Inflammatory macrophage (primary cell): ENCODE measurements around the gene GIPR.
"Not testable (repeated sequence)": the region's sequence is repeated elsewhere in the genome, so short reads cannot be mapped to it uniquely, and the experiment has no call there.

Experiments used
- DNase-seq, 2 donors: peaks; one replicate each; pipeline ENCODE4 v3.0.0-alpha.2; 2020 to 2022
- total RNA-seq, 18 experiments: gene quantifications; one replicate each; lab custom pipeline; 2026; ENCODE audit warnings: mixed read lengths in 6 of 18, inconsistent platforms in 2 of 18; lab: John Stamatoyannopoulos, UW

GIPR gene, protein sequence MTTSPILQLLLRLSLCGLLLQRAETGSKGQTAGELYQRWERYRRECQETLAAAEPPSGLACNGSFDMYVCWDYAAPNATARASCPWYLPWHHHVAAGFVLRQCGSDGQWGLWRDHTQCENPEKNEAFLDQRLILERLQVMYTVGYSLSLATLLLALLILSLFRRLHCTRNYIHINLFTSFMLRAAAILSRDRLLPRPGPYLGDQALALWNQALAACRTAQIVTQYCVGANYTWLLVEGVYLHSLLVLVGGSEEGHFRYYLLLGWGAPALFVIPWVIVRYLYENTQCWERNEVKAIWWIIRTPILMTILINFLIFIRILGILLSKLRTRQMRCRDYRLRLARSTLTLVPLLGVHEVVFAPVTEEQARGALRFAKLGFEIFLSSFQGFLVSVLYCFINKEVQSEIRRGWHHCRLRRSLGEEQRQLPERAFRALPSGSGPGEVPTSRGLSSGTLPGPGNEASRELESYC
- total RNA-seq, result 0 to 0.57 (median 0.14) reads per million in 18 experiments

DNA sequence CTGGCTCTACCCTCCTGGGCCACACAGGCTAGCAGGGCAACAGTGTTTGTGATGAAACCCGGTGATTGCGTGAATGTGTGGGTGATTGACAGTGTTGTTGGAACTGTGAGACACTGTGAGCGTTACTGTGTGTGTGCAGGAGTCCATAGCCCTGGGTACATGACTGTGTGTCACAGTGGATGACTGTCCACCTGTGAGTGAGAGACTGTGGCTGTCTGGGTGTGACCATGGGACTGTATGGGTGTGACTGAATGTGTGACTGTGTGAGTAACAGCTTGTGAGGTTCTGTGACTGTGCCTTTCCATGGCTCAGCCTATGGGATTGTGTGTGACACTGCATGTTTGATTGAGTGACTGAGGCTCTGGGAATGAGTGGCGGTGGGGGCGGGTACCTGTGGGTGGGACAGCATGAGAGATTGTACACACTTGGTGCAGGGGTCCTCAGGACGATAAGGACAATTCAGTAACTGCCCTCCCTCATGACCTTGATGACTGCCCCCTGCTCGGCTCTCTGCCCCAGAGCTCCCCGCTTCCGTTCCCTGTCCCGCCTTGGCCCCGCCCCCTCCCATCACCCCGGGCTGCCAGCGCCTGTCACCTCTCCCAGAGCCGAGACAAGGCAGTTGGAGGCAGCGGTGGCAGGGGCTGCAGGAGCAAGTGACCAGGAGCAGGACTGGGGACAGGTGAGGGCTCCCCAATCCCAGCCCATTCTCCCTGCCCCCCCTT, at the start of gene GIPR:
Gene GIPR (plus strand): TSS at position 602 of the 722 bp plus-strand sequence. CDS start 1,300 bp downstream, outside the sequence.
- peak; percentile 78 to 85 for DNase-seq

DNA sequence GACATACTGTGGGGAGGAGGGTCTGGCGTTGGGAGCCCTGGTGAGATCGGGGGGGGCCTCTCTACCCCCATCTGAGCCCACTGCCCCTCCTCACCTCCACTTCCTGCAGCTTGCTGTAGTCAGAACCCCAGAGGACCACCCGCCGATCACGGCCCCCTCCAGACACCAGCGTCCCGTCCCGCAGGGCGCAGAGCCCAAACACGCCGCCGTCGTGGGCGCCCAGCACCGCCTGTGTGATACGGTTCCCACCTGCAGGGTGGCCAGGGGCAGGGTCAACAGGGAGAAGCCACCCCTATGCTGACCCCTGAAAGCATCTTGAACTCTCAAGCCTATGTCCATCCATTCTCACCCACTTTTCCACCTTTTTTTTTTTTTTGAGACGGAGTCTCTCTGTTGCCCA, 46.6 kb upstream of the GIPR start:
- no peak for DNase-seq

DNA sequence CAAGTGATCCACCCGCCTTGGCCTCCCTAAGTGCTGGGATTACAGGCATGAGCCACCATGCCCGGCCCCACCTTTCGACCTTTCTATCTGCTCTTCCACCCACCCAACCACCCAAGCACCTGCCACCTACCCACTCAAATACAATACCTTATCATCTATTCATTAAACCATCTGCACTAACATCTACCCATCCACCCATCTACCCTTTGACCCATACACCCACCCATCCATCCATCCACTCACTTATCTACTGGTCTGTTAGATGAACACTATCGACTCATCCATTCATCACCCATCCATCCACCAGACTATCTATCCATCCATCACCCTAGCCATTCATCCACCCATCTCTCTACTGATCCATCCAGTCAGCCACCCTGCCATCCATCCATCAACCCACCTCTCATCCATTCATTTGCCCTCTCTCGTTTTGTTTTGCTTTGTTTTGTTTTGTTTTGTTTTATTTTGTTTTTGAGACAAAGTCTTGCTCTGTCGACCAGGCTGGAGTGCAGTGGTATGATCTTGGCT, 46.0 kb upstream of the GIPR start:
- DNase-seq, result no peak

DNA sequence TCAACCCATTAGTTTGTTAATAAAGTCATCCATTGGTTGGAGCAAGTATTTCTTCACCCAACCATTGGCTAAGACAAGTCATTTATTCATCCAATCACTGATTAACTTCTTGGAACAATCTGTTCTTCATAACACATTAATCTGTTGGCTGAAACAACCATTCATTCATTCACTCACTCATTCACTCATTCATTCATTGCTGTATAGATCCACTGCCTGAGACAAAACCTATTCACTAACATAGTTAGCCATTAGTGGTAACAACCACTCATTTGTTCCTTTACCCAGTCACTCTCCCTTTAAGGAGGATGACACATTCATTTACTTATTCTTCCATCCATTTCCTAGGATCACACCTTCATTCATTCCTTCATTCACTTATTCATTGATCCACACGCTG, 44.0 kb upstream of the GIPR start:
- DNase-seq, result no peak

DNA sequence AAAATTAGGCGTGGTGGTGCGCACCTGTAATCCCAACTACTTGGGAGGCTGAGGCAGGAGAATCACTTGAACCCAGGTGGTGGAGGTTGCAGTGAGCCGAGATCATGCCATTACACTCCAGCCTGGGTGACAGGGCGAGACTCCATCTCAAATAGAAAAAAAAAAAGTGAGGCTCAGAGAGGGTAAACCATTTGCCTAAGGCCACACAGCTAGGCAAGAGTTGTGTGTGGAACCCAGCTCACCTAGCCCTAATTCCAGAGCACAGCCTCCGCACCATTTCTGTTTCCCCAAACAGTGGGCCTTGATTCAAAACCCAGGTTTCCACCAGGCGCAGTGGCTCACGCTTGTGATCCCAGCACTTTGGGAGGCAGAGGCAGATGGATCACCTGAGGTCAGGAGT, 39.8 kb upstream of the GIPR start:
- DNase-seq, result not testable (repeated sequence)

DNA sequence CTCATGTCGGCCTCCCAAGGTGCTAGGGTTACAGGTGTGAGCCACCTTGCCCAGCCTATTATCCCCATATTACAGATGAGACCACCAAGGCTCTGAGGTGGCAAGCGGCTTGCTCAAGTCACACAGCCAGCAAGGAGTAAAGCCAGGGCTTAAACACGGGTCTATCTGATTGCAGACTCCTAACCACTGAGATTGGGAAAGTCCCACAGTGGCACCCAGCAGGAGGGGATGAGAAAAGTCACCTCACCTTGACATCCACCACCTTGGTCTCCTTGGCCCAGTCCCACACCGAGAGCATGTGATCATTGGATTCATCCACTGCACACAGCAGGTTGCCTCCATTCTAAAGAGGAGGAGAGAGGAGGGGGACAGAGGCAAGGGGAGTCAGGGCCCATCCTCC, 38.3 kb upstream of the GIPR start:
- DNase-seq, result no peak

DNA sequence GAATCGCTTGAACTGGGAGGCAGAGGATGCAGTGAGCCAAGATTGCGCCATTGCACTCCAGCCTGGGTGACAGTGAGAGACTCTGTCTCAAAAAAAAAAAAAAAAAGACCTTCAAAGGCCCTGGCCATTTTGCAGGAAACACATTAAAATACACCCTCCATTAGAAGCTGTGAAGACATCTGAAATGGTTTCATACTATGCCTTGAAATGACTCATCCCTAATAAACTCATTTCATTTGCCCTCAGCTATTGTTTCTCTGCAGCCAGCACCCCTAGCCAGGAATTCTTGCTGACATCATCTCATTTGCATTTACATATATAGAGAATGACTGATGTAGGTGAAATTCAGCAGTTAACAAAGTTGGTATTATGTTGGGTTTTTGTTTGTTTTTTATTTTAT, 37.6 kb upstream of the GIPR start:
- DNase-seq, result no peak

DNA sequence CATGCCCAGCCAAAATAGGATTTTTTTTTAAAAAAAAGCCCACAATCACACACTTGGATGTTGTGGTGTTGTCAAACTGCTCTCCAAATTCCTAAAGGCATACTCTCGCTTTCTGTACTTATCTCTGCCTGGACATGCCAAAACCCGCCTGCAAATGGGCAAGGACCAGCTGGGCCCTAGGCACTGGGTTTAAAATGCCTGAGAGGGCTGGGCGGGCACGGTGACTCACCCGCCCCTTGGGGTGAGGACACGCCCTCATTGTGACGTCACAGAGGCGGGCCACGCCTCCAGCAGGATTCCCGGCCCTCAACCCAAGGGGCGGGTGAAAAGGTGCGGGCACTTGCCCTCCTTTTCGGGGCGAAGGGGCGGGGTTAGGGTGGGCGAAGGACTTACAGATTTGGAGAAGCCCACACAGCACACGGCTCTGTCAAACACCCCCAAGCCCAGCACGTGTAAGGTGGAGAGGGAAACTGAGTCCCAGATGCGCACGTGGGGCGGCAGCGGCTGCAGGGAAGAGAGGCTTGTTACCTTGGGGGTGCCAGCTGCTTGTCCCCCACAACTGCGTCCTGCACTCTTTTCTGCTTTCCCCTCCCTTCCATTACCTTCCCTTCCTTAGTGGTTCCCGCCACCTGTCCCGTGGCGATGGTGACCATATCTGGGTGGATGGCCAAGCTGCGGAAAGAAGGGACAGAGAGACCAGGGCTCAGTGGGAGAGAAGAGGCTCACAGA, 35.4 kb upstream of the GIPR start:
- peak; percentile 19 to 23 for DNase-seq

DNA sequence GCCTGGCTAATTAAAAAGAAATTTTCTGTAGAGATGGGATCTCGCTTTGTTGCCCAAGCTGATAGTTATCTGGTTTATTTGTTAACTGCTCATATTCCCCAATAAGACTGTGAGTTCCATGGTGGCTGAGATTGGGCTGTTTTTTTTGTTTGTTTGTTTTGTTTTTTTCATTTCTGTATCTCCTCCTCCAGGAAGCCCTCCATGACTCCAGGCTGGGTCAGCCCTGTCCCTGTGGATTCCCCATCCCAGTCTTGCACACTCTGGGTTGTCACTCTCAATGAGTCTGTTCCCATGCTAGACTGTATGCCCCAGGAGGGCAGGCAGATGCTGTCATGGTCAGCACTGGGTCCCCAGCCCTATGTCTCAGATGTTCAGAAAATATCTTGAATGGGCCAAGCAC, 31.7 kb upstream of the GIPR start:
- DNase-seq, result no peak

DNA sequence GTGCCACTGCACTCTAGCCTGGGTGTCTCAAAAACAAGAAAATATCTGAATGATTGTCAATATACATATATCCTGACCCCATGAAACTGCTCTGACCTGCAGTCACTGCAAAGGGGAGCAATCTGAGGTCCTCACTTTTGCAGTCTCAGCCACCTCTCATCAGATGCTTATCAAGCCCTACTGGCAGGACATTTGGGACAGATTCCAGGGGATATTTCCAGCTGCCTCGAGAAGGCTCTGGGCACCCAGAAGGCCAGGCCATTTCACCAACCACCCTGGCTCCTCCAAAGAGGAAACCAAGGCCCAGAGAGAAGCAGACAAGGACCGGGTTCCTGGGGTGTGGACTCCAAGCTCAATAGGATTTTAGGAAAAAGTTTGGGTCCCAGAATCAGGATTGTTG, 31.1 kb upstream of the GIPR start:
- no peak for DNase-seq

DNA sequence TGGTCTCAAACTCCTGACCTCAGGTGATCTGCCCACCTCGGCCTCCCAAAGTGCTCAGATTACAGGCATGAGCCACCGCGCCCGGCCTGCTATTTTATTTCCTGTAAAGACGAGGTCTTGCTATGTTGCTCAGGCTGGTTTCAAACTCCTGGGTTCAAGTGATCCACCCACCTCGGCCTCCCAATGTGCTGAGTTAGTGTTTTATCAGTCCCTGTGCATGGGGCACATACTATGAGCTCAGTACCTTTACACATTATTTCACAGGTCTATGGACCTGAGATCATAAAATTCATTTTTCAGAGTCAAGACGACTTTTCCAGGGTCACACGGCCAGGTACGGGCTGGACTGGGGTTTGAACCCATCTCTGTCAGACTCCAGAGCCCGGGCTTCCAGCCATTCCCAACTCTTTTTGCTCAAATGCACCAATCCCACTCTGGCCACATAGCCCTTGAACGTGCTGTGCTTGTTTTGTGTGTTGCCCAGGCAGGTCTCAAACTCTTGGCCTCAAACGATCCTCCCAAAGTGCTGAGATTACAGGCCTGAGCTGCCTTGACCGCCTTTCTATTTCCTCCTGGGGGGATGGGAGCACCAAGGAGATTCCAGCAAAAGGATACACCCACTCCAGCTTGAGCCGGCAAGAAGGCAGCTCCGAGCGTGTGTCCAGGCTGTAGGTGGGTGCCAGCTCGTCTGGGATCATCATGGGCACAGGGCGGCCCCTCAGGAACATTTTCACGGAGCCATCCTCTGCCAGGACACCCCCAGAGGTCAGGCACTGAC, 29.9 kb upstream of the GIPR start:
- no peak for DNase-seq

DNA sequence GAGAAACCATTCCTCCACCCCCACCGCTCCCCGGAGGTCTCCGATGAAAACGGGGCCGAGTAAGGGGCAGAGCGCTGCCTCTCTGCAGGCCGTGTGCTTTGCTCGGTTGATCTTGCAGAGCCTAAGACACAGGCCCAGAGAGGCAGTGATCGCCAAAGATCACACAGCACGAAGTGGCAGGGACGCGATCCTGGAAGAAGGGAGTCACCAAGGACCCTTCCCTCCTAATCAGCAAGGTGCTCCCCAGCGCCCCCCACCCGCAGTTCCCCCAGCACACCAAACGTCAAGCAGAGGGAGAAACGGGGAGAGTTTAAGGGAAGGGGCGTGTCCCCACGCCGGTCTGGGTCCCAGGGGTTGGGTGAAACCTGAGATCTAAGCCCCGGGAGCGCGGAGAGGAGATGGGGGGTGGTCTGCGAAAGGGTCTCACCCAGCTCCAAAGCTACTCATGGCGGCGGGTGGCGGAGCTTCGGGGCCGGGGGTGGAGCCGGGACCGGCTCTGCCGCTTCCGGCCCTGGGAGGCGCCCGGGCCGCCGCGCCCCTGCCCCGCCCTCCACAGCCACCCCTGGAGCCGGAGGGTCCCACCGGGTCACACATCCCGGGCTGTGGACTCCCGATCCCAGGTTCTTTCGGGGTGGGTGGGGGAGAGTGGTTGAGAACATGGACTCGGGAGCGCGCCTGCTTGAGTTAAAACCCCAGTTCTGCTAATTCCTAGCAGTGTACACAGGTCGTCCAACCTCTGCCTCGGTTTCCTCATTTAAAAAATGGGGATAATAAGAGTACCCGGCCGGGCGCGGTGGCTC, 28.9 kb upstream of the GIPR start, which contains the start of gene EML2:
Gene EML2 (minus strand): TSS at position 468 of the 800 bp plus-strand sequence. CDS start 21 bp downstream, at position 447.
- peak; percentile 9 to 45 for DNase-seq

DNA sequence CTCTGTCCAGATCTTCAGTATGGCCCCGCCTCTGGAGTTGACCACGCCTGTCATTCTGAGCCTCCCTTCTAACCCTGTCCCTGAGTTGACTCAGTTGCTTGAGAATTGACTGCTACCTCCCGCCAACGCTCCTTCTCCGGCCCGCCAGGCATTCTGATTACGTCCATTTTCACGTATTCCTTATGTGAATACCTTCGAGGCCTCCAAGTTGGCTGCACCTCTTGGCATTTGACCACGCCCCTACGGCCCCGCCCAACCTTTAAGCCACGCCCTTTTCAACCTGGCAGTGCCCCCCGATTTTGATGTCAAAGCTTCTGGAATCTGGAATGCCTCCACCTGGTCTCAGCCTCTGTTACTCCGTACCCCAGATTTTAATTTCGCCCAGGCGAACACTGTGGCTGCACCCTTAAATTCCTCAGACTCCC, 27.2 kb upstream of the GIPR start:
- DNase-seq, result no peak

DNA sequence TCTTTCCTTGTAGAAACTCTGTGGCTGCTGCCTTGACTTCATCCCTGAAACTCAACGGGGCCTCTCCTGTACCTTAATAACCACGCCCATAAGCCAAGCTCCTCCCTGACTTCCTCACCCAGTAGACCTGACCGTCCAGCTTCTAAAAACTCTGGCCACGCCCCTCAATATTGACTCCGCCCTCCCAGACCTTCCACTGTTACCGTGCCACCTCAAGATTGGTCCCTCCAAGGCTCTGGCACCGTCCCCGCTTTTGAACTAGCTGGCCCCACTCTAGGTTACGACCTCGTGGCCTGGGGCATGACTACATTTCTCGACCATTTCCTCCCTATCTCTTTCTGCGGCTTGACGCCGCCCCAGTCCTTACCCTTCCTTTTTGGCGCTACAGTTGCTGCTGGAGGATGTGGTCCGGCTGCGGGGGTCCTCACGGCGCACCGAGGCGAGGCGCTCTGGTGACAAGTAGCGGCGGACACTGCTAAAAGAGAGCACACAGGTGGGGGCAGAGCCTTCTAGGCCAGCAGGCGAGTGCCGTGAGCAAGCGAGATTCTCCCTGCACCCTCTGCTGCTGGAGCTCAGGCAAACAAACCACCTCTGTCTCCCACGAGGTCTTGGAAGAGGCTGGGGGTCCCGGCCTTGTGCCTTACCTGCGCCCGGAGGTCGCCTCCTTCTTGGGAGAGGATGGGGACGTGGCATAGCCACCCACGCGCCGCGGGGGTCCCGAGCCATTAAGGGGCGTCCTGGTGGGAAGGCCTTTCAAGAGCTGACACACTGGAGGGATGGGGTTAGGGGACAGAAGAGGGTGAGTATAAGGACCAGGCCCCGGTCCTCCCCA, 26.5 kb upstream of the GIPR start:
- DNase-seq, result peak; percentile 81 to 87

DNA sequence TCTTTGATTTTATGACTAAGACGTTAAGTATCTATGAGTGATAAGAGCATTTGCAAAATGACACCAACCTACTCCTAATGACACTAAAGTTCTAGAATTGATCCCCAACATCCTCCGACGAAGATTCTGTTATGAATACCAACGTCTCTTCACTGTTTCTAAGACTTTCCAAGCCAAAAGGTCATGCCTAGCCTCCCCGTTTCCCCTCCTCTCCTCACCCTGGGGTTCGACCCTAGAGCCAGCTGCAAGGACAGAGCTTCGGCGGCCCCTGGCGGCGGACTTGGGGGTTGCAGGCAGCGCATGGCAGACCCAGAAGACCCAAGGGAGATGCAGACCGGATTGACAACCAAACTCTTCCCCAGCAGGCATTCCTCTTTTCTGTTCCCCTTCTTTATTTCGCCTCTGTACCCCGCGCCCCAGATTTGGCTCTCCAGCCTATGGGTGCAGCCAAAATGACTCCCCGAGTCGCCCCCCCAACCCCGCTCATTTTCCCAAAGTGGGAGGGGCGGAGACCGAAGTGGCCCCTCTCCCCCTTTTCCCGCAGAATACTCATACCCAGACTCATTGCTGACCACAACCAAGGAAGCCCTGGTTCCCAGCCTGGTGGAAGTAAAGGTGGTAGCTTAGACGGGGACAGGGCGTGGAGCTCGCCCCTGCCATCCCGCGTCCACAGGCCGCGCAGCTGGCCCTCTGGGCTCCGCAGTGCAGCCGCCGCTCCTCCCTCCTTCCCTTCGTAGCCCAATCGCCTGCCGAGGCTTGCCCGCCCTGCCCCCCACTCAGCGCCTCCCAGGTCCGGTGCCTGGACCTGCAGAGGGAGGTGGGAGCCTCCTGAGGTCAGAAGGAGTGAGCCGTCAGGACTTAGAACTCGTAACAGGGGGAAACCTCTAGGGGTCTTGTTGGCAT, 24.7 kb upstream of the GIPR start:
- peak; percentile 87 to 88 for DNase-seq

DNA sequence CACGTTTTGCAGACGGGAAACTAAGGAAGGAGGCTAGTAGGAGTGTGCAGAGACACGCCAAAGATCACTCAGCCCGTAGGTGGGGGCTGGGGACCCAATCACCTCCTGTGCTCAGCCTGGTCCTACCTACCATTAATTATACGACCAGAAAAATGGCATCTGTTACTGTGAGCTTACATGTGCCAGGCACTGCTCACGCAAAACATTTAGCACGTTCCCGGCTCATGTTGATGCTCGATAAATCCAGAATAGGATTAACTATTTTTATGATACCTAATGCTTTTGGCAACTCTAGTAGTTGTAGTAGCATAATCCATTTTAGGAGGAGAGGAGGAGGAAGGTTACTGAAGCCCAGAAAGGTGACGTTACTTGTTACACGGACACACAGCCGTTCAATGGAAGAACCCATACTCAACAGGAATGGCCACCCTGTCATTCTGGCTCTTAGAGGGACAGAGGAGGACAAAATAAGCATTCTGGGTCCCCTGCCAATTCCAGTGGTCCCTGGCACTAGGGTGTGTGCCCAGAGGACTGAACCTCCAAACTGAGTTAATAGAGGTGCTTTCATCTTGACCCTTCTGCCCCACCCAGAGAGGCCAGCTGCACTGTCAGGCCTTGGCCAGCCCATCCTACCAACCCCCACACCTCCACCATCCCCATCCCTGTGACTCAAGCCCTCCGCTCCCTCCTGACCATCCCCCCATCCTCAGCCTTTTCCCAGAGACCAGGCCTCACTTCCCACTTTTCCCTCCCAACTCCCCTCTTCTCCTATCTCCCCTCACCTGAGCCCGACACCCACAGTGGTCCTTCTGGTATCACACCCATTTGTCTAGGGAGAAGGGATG, 23.9 kb upstream of the GIPR start:
- DNase-seq, result no peak

DNA sequence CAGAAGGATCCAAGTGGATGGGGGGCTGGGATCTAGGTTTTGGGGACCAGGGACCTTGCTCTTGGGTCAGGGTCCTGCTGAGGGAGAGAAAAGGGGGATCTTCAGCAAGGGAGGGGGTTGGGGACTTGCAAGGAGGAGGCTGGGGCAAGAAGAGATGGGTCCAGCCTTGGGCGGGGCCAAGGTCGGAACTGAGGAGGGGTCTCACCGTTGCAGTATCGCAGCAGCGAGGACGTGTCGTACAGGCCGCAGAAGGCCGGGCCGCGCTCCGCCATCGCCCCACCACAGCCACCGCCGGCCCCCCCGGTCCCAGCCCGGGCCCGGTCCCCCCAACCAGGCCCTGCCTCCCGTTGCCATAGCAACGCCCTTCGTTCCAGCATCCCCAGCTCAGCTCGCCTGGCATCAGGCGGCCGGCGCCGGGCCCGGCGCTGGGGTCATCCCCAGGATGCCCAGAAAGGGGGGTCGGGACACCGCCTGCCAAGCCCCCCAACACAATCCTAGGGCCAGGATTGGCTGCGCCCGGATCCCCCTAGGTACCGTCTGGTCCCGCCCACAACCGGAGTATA, 22.9 kb upstream of the GIPR start:
- no peak for DNase-seq
